22Rv1 (cell line): ENCODE results near the gene IKZF3.

Experiments
- H3K27ac ChIP-seq: fragments of 450-650 bp; 2 replicates; pipeline ENCODE4 v1.5.1; 2017
- CTCF ChIP-seq: fragments of 450-650 bp; IDR thresholded peaks from 2 replicates; pipeline ENCODE4 v1.5.1; 2017; ENCODE audit warnings: mild to moderate bottlenecking
- ZFX ChIP-seq: fragments of 450-650 bp; IDR thresholded peaks from 2 replicates; pipeline ENCODE4 v1.6.1; 2017; ENCODE audit warnings: antibody characterized with exemption, borderline replicate concordance

Gene IKZF3

GRCh38 chr17:39838057-39838456 lies 26.1 kb downstream of the IKZF3 start:
- no peak overlapping the region for H3K27ac ChIP-seq
- TF ChIP-seq CTCF (no peak), ZFX (no peak)

DNA sequence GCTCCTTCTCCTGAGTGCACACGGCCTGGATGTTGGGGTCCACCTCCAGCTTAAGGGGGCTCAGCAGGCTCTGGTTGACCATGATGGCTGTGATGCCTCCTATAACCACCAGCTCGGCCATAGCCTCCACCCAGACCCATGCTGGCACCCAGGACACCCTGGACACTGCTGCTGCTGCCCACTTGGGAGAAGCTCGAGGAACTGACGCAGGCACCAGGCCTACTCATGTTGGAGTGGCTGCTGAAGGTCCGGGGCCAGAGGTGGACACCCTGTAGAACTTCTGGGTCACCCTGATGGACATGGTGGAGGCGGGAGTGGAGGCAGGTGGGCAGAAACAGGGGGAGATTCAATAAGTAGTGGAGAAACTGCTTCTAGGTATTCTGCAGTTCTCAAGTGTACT lies 28.0 kb downstream of the IKZF3 start:
- TF ChIP-seq CTCF, result no peak
- no peak for TF ChIP-seq ZFX
- H3K27ac ChIP-seq, result no peak overlapping the region

GRCh38 chr17:39835038-39835786 lies 28.9 kb downstream of the IKZF3 start:
- TF ChIP-seq CTCF (peak; percentile 14; the same call in 1 of the 2 replicates), ZFX (no peak)
- no peak overlapping the region for H3K27ac ChIP-seq

- no peak overlapping the region for H3K27ac ChIP-seq
- TF ChIP-seq CTCF (no peak), ZFX (no peak)
These were observed 30.1 kb downstream of the IKZF3 start for GRCh38 chr17:39834017-39834416.

- no peak overlapping the region for H3K27ac ChIP-seq
These were observed 32.5 kb downstream of the IKZF3 start for GRCh38 chr17:39831588-39831987.

DNA sequence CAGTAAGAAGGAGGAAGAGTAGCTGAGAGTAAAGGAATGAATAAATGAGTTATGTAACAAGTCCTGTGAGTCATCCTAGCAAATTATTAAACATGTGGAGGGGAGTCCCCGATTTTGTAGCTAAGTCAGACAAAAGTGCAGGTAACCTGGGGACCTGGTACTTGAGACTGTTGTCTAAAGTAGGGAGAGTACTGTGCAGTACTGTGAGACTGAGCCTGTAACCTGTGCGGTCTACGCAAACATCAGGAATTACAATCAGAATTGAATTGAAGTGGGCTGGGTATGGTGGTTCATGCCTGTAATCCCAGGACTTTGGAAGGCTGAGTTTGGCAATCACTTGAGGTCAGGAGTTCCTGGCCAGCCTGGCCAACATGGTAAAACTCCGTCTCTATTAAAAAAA lies 35.7 kb downstream of the IKZF3 start:
- H3K27ac ChIP-seq, result no peak overlapping the region
- TF ChIP-seq CTCF (no peak), ZFX (no peak)

More at GRCh38 chr17:39831588-39831987, 32.5 kb downstream of the IKZF3 start:
- no peak for TF ChIP-seq CTCF
- no peak for TF ChIP-seq ZFX

- TF ChIP-seq ZFX (no peak), CTCF (no peak)
- H3K27ac ChIP-seq, result no peak overlapping the region
These were observed 37.8 kb downstream of the IKZF3 start for GRCh38 chr17:39826334-39826733.
